HK-2 (cell line): ENCODE measurements around the gene ZDHHC17.
A peak's percentile ranks its signal among the peaks of the same experiment; 100 is the strongest.
"Not testable (repeated sequence)": the region's sequence is repeated elsewhere in the genome, so short reads cannot be mapped to it uniquely, and the experiment has no call there.

Source experiments
- DNase-seq: peaks from one replicate; pipeline ENCODE4 v3.0.0-alpha.2; 2018; ENCODE audit not compliant: unreplicated experiment

ZDHHC17 gene, protein sequence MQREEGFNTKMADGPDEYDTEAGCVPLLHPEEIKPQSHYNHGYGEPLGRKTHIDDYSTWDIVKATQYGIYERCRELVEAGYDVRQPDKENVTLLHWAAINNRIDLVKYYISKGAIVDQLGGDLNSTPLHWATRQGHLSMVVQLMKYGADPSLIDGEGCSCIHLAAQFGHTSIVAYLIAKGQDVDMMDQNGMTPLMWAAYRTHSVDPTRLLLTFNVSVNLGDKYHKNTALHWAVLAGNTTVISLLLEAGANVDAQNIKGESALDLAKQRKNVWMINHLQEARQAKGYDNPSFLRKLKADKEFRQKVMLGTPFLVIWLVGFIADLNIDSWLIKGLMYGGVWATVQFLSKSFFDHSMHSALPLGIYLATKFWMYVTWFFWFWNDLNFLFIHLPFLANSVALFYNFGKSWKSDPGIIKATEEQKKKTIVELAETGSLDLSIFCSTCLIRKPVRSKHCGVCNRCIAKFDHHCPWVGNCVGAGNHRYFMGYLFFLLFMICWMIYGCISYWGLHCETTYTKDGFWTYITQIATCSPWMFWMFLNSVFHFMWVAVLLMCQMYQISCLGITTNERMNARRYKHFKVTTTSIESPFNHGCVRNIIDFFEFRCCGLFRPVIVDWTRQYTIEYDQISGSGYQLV

DNA sequence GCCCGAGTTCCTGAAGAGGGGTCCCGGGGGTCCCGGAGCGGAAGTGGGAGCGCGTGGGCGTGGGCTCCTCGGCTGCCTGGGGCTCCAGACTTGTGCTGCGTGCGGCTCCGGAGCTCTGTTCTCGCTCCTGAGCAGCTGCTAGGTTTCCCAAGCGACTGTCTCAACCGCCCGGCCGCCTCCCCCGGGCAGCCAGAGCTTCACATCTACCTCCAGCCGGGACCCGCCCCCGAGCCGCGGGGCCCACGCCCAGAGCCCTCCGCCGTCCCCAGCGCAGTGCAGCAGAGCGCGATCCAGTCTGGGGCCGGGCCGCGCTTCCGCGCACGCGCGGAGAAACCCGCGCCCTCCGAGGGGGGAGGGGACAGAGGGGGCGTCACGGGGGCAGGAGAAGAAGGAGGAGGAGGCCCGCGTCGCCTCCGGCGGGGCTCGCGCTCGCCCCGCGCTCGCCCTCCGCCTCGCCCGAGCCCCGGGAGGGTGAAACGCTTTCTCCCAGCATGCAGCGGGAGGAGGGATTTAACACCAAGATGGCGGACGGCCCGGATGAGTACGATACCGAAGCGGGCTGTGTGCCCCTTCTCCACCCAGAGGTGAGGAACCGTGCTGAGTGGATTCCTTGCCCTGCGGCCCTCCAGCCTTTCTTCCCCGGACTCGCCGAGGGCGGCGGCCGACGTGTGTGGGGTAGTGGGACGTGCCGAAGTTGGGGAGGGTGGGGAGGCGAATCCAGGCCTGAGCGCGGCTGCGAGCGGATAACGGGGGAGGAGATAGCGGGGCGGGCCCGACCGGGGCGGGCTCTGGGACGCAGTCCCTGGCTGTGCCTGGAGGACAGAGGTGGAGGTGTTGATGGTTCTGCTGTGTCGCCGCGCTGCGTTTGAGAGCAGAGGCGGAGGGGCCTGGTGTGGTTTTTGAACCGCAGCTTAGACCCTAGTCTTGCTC lies at the start of gene ZDHHC17:
TSS of gene ZDHHC17 (plus strand) at position 370 of the 930 bp plus-strand sequence. CDS start at position 492, 122 bp downstream.
- peak; percentile 96 for DNase-seq

DNA sequence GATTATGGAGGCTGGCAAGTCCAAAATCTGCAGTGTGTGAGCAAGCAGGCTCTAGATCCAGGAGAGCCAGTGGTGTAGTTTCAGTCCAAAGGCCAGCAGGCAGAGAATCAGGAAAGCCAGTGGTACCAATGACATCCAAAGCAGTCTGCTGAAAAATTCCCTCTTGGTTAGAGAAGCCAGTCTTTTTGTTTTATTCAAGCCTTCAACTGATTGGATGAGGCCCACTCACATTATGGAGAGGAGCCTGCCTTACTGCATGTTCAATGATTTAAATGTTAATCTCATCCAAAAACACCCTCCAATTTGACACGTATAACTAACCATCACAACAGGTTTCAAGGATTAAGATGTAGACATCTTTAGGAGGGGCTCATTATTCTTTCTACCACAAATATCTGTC lies 49.5 kb upstream of the ZDHHC17 start:
- no peak for DNase-seq

DNA sequence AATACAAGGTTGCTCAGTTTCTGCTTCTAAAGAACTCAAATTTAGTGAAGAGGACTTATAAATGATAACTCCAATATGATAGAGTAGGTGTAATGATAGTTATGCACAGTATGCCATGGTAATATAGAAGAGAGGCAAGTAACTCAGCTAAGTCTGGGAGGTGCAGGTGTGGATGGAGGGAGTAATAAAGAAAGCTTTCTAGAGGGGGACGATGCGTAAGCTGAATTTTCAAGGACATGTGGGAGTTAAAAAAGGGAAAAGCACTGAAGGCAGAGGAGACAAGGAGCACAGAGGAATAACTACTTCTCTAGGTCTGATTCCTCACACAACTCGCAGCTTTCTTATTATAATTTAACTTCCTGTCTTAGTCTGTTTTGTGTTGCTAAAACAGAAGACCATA lies 49.1 kb upstream of the ZDHHC17 start:
- DNase-seq: no peak

DNA sequence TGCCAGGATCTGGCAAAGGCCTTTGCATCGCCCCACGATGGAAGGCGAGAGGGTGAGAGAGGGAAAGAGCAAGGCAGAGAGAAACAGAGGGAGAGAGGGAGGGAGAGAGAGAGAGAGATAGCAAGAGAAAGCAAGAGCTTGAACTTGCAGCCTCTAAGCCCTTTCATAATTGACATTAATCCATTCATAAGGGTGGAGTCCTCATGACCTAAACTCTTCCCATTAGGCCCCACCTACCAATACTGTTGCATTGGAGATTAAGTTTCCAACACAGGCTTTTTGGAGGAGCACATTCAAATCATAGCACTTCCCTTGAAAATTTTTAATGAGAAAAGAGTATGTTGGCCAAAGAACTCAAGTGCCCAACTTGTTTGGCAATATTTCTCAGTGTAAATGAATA lies 48.6 kb upstream of the ZDHHC17 start:
- no peak for DNase-seq

DNA sequence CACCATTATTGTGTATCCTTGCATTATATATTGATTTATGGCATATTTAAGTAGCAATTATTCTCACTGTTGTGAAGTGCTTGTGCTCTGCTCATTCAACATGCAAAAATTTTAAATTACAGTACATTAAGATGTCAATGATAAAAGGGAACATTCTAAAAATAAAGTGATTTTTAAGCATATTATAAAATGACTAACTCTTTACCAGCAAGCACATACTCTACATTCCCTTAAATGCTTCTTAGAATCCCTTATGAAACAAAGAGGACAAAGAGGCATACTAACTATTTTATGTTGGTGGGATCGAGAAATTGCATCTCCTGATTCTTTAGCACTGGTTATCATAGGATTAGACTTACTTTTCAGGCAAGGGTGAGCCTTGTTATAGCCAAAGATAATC lies 46.6 kb upstream of the ZDHHC17 start:
- no peak for DNase-seq

DNA sequence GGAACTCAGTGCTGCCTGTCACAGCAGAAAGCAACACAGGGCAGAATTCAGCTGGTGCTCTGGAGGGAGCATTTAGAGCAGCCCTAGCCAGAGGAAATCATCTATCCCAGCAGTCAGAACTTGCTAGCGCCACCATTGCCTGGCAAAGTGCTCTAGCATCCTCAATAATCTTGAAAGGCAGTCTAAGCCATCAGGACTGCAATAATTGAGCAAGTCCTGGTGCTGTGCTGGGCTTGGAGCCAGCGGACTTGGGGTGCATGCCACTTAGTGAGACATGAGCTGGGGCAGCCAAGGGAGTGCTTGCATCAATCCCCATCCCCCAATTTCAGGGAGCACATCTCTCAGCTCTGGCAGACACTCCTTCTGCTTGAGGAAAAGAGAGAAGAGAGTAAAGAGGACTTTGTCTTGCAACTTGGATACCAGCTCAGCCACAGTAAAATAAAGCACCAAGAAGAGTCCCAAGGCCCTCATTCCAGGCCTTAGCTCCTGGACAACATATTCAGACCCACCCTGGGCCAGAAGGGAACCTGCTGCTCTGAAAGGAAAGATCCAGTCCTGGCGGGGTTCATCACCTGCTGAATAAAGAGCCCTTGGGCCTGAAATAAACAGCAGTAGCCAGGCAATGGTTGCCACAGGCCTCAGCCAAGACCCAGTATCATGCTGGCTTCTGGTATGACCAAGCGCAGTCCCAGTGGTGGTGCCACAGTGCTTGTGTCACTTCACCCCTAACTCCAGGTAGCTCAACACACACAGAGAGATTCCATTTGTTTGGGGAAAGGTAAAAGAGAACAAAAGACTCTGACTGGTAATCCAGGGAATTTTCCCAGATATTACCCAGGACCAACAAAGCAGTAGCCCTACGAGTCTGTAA lies 44.5 kb upstream of the ZDHHC17 start:
- no peak for DNase-seq

DNA sequence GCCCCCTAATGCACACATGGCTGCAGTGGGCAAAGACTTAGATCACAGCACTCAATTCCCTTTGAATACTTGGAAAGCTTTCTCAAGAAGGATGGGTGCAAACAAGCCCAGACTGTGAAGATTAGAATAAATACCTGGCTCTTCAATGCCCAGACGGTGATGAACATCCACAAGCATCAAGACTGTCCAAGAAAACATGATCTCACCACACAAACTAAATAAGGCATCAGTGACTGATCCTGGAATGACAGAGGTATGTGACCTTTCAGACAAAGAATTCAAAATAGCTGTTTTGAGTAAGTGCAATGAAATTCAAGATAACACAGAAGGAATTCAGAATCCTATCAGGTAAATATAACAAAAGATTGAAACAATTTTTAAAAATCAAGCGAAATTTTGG lies 43.8 kb upstream of the ZDHHC17 start:
- DNase-seq: peak; percentile 41

DNA sequence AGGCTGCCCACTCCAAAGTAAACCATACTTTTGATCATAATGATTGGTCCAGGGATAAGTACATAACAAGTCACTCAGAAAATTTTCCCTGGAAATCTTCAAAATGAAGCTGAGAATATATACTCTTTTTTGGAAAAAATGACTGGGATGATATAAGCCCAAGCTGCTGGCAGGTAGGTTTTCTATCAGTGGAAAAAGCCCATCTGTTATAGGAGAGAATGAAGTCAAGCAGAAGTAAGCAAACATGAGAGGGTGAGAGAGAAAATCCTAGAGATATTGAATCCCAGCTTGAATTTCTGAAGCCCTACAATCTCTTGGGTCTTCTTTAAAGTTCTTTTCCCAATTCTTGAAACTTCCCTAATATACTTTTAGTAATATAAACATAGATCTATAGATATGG lies 37.3 kb upstream of the ZDHHC17 start:
- DNase-seq: no peak

DNA sequence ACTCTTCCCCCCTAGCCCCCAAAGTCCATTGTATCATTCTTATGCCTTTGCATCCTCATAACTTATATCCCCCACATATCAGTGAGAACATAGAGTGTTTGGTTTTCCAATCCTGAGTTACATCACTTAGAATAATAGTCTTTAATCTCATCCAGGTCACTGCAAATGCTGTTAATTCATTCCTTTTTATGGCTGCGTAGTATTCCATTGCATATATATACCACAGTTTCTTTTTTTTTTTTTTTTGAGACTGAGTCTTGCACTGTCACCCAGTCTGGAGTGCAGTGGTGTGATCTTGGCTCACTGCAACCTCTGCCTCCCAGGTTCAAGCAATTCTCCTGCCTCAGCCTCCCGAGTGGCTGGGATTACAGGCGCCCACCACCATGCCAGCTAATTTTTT lies 31.7 kb upstream of the ZDHHC17 start:
- DNase-seq: not testable (repeated sequence)

DNA sequence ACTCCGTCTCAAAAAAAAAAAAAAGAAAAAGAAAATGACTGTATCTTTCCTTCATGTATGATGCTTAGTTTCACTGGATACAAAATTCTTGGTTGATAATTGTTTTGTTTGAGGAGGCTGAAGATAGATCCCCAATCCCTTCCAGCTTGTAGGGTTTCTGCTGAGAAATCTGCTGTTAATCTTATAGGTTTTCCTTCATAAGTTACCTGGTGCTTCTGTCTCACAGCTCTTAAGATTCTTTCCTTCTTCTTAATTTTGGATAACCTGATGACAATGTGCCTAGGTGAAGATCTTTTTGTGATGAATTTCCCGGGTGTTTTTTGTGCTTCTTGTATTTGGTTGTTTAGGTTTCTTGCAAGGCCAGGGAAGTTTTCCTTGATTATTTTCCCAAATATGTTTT lies 26.2 kb upstream of the ZDHHC17 start:
- DNase-seq: not testable (repeated sequence)

DNA sequence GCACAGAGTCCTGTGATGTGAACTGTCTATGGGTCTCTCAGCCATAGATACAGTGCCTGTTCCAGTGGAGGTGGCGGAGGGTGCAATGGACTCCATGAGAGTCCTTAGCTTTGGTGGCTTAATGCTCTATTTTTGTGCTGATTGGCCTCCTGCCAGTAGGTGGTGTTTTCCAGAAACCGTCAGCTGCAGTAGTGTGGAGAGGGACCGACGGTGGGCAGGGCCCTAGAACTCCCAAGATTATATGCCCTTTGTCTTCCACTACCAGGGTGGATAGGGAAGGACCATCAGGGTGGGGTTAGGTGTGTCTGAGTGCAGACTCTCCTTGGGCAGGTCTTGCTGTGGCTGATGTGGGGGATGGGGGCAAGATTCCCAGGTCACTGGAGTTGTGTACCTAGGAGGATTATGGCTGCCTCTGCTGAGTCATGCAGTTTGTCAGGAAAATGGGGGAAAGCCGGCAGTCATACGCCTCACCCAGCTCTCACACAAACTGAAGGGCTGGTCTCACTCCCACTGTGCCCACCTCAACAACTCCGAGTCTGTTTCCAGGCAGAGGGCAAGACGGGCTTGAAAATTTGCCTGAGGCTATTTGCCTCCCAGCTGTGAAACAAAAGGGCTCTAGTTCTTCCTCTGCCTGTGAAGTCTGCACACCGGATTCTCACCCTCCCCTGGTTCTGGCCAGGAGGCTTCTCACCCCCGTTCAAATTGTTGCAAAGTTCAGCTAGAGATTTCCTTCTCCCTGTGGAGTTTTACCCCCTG lies 24.9 kb upstream of the ZDHHC17 start:
- DNase-seq: no peak

DNA sequence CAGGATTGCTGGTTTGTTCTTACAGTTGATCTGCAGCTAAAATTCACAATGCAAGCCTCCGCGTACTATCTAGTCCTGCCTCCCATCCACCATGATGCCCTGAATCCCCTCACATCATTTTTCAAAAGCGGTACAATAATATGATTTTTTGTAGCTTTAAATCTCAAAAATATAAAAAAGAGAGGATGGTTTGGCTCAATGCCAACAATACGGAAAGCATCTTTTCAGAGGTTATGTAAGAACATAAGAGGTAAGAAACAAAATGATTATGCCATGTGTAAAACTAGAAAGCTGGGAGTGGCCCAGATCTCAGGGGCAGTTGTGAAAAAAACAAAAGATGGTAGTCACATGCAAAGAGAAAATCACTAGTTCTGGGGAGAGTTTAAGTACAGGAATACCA lies 24.0 kb upstream of the ZDHHC17 start:
- DNase-seq: no peak

DNA sequence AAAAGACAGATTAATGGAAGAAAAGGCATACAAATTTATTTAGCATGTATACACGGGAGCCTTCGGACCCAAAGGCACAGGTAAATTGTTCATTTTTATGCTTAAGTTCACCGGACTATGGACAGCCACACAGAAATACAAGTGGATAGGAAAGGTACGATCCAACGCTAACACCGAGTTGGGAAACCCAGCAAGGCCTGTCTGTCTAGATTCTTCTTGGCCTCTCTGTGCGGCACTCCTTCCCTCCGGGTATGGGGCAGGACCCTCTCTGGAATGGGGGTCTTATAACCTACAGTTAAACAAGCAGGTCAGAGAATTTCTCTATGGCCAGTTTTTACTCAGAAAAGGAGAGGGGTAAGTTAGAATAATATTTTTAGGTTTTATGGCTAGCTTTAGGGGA lies 23.4 kb upstream of the ZDHHC17 start:
- no peak for DNase-seq

DNA sequence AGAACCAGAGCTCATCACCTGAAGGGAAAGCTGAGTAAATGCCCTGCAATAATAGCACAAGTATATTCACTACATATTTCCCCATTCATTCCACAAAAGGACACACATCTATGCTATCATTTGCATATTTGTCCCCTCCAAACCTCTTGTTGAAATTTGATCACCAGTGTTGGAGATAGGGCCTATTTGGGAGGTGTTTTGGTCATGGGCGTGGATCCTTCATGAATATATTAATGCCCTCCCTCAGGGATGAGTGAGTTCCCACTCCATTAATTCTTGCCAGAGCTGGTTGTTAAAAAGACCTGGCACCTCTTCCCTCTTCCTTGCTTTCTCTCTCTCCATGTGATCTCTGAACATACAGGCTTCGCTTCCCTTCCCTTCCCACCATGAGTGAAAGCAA lies 18.6 kb upstream of the ZDHHC17 start:
- no peak for DNase-seq

DNA sequence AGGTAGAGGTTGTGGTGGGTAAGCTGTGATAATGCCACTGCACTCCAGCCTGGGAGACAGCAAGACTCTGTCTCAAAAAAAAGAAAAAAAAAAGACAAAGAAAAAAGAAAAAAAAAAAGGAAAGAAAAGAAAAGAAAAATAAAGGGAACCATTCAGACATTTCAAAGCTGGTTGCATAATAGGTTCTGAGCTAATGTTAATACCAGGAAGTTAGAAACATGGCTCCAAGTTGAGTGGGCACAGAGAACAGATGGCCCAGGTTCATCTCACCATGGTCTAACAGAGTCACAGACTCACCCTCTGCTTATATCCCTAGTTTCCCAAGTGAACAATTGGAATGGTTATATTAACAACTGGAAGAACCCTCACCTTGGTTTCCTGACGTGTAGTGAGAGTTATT lies 17.4 kb upstream of the ZDHHC17 start:
- DNase-seq: no peak

DNA sequence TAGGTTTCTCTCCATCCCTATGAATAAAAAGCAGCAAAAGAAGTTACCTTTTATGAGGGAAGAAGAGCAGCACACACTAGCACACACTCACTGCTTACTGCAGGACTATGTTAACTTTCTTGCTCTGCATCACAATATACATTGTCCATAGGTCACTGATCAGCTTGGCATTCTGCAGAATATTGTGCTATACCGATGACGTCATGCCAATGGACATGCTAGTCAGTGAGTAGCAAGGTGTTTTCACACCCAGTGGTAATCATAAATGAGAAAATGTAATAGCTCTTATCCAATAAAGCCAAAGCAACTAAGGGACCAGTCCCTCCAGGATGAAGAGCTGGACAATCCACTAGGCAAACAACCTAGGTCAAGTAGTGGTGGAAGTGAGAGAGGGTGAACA lies 16.7 kb upstream of the ZDHHC17 start:
- DNase-seq: no peak

DNA sequence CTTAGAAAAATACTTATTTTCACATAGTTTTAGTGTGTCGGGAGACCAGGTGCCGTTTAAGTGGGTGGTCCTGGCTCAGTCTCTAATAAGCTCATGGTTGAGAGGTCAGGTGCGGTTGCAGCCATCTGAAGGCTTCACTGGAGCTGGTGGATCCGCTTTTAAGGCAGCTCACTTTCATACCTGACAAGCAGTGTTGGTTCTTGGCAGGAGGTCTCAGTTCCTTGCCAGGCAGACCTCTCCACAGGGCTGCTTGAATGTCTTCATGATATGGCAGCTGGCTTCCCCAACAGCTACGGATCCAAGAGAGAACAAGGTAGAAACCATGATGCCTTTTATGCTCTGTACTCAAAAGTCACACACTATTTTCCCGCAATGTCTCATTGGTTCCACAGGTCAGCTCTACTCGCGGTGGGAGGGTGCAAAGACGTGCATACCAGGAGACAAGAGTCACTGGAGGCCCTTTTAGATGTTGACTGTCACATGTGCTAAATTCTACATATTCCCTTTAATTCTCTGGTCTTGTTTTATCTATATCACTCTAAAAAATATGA lies 8.0 kb upstream of the ZDHHC17 start:
- no peak for DNase-seq

DNA sequence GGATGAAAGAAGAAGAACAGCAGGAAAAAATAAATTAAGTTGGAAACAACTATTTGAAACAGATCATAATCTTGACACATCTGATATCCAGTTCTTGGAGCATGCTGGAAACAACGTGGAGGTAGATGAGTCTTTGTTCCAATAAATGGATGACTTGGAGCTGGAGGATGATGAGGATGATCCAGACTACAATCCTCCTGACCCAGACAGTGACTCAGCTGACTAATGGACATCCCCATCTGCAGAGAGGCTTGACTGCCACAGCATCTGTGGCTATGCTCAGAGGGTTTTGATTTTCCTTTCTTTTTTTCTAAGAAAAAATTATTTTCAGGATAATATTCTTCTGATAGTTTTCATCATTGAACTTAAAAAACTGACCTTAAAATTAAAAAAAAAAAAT lies 6.2 kb upstream of the ZDHHC17 start:
- DNase-seq: no peak

DNA sequence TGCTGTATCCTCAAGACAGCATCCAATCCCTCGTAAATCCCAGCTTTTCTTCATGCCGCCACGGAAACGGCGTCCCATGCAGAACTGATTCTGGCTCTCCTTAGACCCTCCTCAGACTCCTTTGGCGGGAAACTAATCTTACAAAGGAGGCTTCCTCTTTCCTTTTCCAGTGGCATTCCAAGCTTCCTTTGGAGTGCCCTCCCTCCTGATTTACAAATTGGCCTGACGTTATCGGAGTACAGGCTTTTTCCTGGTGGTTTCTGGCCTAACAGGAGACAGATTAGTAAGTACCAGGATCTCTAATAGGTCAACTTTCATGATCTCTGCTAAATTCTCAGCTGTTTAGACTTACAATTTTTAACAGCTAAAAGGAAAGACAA lies 1.3 kb upstream of the ZDHHC17 start:
- DNase-seq: no peak

DNA sequence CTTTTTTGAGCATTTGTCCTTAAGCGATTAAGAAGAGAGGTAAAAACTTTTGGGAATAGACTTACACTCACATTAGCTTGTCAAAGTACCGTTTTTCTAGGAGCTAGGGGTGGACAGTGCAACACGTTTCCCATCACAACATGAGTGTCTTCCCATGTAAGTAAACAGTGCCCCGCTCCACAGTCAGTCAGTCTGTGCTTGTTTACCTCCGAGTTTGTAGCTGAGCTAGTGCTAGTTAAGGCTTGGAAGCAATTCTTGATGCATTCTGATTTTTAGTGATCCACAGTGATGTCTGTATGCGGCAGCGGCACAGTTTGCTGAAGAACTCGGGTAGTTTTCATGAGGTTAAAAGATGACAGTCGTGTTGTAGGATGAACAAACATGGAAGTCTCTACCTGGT lies 941 bp downstream of the ZDHHC17 start:
- peak; percentile 20 for DNase-seq
